HG03520 (cell line): ENCODE data around the gene SCGN.

Experiments
- ATAC-seq: cut with Tn5 transposase; IDR thresholded peaks from one replicate; pipeline ENCODE4 v1.9.1; 2021; ENCODE audit warnings: mild to moderate bottlenecking, moderate library complexity; ENCODE audit not compliant: unreplicated experiment

The SCGN gene

DNA sequence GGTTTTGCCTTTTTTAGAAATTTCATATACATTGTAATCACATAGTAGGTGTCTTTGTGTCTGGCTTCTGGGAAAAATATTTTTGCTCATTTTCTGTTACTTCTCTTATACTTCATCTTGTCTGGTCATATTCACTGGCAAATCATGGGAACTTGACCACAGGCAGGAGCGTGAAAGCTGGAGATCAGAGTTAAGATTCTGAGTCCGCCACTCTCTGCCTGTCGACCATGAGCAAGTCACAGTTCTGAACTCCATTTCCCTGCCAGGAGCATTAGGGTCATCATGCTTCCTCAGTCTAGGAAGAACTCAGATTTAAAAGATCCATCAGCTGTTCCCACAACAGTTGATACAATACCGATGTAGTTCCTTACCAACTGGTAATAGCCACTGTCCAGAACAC is 12.4 kb upstream of the SCGN start:
- no peak for ATAC-seq

DNA sequence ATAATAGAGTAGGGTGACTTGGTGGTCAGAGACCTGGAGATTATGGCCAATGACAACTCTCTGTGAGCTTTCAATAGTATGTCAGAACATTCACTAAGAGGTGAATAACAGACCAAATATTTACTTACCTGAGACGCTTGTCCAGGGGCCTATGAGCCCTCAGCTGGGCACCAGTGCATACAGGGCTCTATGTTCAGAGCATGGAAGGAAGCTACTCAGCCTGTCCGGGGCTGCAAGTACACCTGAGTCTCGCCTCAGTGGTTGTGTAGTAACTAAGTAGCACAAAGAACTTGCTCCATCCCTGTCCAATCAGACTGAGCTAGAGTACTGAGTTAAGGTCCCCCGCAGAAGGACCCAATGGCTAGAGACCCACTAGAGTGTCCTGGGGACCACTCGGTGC is 11.6 kb upstream of the SCGN start:
- ATAC-seq, result no peak

GRCh38 chr6:25640891-25641290 is 11.1 kb upstream of the SCGN start:
- ATAC-seq, result no peak

- no peak for ATAC-seq
Measured at GRCh38 chr6:25641377-25641776, 10.6 kb upstream of the SCGN start.

DNA sequence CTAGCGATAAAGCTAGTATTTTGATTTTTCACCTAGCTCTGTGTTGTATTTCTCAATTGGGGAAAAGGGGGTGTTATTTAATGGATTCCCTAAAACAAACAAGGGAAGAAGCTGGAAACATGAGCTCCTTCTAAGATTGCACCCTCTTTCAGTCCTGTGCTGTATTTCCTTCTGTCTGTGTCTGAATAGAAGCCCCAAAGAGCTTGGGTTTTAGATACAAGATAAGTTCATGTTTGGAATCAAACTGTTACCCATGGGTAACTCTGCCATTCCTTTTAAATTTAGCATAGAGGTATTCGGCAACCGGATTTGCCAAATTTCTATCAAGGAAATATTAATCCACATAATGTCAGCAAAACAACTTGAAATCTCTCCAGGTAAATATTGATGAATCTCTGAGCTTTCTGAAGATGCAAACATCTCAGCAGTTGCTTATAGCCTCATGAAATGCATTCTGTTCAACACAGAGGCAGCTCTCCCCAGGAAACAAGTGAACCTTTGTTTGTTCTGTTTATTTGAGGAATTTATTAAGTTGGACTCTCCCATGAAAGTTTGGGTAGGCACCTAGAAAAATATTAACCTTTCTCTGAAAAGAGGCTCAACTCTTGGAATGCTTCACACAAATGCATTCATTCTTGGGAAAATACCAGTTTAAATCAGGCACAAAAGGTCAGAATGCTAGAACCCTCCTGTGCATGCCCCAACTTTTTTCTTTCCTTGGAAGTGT is 9.9 kb upstream of the SCGN start:
- no peak for ATAC-seq

- ATAC-seq, result no peak
Measured at GRCh38 chr6:25642667-25643328, 9.2 kb upstream of the SCGN start.

GRCh38 chr6:25645916-25646315 is 6.1 kb upstream of the SCGN start:
- ATAC-seq, result no peak

DNA sequence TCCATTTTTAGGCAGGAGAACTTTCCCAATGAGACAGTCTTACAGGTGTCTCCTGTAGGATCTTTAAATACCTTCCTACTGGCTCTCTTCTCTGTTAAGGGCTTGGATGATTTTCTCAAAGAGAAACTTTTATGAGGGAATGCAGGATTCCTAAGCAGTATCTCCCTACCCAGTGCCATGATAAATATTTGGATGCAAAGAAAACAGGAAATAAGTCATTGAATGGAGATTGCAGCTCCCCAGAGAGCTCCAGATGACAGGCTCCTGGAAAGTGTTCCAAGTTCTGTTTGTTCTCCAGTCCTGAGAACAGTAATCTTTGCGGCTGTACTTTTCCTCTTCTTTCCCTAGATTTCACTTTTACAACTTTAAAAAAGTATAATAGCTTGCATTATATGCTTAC is 2.4 kb upstream of the SCGN start:
- no peak for ATAC-seq

GRCh38 chr6:25655723-25656122 is 3.7 kb downstream of the SCGN start:
- no peak for ATAC-seq

DNA sequence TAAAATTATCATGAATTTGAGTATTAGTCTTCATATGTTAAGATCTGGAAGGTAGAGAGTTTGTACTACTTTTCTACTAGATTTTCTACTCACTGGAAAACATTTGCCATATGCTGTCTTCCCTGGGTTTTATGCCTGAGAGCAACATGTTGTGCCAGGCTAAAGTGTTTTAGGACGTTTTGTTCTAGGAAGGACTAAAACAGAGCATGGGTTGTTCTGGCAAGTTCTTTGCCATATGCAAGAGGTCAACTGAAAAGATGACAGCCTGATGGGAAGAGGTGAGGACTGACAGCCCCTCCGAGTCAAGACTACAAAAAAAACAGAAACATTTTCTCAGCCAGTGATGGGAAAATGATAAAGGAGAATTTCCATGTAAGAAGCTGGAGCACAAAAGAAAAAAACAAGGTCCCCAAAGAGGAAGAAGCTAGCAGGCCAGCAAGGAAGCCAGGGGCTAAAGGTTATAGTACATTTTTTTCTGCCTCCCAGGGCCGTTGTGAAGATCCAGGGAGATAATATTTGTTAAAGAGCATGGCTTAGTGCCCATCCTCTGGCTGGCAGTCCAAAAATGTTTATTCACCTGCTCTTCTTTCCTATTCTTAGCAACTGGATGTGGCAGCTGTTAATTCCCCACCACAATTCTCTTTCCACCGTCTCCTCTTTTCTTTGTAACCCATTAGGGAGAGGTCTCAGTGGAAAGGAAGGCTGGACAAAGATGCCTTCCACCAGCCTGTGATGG is 7.8 kb downstream of the SCGN start:
- ATAC-seq, result no peak

DNA sequence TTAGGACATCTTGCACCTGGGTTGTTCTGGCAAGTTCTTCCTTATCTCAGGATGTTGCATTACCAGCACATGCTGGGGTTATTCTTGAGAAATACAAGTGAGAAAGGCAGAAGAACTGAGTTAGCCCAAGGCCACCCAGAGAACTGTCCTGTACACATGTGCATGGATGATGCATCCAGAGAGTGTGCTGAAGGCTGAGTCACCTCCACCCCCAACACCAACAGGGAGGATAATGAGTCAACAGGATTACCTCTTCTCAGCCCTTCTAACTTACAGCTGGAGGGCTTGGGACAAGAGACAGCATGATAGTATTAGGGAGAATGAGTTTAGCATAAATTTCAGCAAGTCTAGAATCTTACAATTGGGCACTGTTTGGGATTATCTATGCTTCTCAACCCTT is 8.5 kb downstream of the SCGN start:
- no peak for ATAC-seq

- ATAC-seq, result no peak
Measured at GRCh38 chr6:25661129-25661779, 9.2 kb downstream of the SCGN start.

DNA sequence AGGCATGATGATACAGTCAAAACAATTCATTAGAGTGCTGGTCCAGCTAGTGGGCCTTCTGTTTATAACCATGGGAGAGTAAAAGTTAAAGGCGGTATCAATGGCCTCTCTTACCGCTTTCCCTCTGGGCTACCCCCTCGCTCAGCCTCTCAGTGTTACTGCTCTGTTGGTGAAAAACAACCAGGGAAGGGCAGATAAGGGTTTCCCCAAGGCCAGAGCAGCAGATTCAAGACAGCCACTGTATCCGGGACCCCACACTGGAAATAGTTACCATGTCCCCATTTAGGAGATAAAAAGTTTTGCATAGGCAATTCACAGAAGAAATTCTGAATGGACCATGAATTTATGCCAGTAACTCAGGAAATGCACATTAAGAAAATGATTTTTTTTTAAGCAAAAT is 13.4 kb downstream of the SCGN start:
- no peak for ATAC-seq

- ATAC-seq, result no peak
Measured at GRCh38 chr6:25669413-25669812, 17.4 kb downstream of the SCGN start.

DNA sequence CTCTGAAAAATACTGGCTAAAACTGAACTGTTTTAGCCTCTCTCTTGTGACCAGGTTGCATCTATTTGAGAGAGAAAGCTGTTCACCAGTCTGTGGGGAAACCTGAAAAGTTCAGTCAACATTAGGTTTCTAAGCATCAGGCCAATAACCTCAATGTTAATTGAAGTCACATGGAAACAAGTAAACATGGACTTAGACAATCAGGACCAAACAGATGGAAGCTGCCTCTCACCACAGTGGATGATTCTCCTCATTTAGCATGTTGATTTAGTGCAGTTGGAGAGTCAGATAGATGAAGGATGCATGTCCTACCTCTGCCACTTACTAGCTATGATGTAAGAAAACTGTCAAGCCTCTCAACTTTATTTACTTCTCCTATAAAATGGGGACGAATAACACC is 18.2 kb downstream of the SCGN start:
- no peak for ATAC-seq

DNA sequence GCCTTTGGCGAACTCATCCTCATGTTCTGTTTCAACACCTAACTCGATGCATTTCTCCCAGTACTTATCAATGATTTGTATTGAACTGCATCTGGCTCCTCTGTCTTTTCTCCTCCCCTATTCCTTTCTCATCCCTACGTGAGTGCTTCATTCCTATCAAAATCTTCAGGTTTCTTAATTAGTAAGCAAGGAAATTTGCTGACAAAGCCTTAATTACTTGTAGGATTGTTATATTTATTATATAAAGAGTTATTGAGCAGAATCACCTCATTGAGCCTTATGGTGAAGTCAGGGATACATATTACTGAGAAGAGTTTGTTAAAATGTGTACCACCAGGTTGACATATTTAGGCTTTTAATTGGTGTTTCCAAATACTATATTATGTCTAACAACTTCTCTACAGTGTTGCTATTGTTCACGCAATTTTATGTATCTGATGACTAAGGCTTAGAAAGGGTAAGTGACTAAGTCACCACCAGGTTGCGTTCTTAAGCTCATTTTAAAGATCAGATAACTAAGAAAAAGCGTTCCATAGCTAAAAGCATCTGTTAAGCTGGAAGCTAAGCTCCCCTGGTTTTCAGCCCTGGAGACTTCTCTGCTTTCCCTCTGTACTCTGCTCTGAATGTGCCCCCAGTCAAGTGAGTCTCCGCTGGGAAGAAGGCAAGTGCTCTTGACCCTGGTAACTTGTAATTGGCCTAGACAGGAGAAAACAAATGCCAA is 18.9 kb downstream of the SCGN start:
- no peak for ATAC-seq

DNA sequence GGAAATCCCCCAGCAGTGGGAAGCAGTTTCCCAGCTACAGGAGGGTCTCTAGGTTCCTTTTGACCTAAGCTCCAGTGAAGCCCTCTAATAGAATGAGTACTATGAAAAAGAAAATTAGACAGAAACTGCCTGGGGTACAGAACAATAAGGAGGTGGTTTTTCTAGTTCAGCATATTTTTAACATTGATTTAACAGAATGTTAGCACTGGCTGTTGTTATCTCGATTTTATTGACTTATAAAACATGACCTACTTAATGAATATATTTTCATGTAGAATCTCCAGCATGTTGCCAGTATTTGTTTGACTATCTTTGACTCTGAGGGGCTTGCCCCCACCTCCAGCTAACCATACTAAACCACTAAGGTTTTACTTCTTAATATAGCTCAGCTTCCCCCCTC is 19.6 kb downstream of the SCGN start:
- no peak for ATAC-seq

- no peak for ATAC-seq
Measured at GRCh38 chr6:25675167-25675566, 23.2 kb downstream of the SCGN start.

DNA sequence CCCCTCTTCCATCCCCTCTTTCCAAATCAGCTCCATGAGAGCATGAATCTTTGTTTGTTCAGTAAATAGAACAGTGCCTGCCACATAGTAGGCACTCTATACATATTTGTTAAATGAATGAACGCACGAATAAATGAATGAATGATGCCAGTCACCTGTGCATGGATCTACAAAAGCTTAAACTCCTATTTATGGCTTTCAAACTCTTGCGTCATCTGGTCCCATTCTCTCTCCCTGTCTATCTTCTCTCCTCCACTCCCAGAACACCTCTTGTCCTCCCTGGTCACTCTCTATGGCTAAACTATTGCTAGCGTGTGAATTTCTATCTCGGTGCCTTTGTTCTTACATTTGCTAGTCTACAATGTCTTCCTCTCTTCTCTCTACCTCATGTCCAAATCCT is 24.8 kb downstream of the SCGN start:
- no peak for ATAC-seq

DNA sequence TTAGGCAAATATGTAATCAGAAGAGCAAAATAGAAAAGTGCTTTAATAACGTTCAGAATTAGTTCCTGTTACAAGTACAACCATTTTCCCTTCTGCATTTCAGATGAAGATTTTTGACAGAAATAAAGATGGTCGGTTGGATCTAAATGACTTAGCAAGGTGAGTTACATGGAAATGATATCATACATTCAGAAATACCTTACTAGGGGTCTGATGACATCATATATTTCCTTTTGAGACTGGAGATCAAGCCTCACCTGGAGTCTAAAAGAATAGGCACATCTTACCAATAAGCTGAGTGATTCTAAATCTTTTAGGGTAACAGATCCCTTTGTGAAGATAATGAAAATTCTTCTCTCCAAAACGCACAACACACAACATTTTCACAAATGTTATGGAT is 29.8 kb downstream of the SCGN start:
- no peak for ATAC-seq

DNA sequence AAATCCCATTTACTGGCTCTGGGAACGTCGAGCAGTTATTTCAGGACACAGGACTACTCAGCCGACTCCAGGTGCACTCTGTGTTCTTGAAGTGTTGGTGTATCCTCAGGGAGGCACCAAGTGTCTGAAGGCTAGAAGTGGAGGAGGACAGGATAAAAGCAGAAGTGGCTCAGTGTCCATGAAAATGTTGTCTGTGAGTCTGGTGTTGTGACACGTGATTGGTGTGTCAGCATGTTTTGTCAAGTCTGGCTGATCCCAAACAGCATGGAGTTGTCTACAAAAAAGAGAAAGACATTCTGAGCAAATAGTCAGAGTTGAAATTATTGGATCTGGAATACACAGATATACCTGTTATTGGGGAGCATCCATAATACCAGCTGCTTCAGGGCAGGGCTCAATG is 30.3 kb downstream of the SCGN start:
- ATAC-seq, result no peak
